Right lobe of liver (tissue), 6 donors: ENCODE data around the gene LRRC32. TPM values are rescaled to one million over a fixed set of nuclear protein-coding genes. Genes with fewer than 3 reads are reported as not detected.

ENCODE experiments used
- ATAC-seq, 4 donors: fragments of 200-7000 bp; cut with Tn5 transposase; one replicate each; pipeline ENCODE4 v1.9.1; 2020; ENCODE audit warnings: mild to moderate bottlenecking in 4 of 4, moderate library complexity in 4 of 4
- DNase-seq, 3 donors: peaks; one replicate each; pipeline ENCODE4 v3.0.0-alpha.2; 2020
- H3K27ac ChIP-seq, 3 donors: fragments of 200-600 bp; one replicate each; pipeline ENCODE4 v1.8.0; 2022
- H3K27me3 ChIP-seq, 2 donors: fragments of 200-600 bp; one replicate each; pipeline ENCODE4 v1.8.0; 2022
- H3K36me3 ChIP-seq, 4 donors: fragments of 200-600 bp; sonication (generic) in 1 of 4; one replicate each; pipeline versions ENCODE4 v1.5.1 to v1.8.0; 2017 to 2022; ENCODE audit warnings: control low read depth in 1 of 4
- H3K4me1 ChIP-seq, 4 donors: fragments of 200-600 bp; sonication (generic) in 1 of 4; one replicate each; pipeline versions ENCODE4 v1.5.1 to v1.8.0; 2017 to 2022; ENCODE audit warnings: control low read depth in 1 of 4
- H3K4me3 ChIP-seq, 3 donors: fragments of 200-600 bp; one replicate each; pipeline ENCODE4 v1.8.0; 2022
- H3K9me3 ChIP-seq, 4 donors: fragments of 200-600 bp; sonication (generic) in 1 of 4; one replicate each; pipeline versions ENCODE4 v1.5.1 to v1.8.0; 2017 to 2022; ENCODE audit warnings: control low read depth in 1 of 4
- CTCF ChIP-seq, 4 donors: fragments of 200-600 bp in 3 of 4; fragments of 450-650 bp in 1 of 4; IDR thresholded peaks; one replicate each; pipeline versions ENCODE4 v1.5.1 to v1.8.0; 2016 to 2022; ENCODE audit warnings: antibody characterized with exemption in 4 of 4, mild to moderate bottlenecking in 2 of 4
- POLR2A ChIP-seq: fragments of 450-650 bp; IDR thresholded peaks from one replicate; pipeline ENCODE4 v1.6.1; 2017; ENCODE audit warnings: antibody characterized with exemption, mild to moderate bottlenecking
- WGBS: methylation state at CpG from one replicate; pipeline ENCODE4 v1.1.6; 2018; ENCODE audit warnings: low coverage, low lambda C conversion rate; ENCODE audit not compliant: insufficient coverage; ENCODE audit errors: missing lambda C conversion rate; 5-methylcytosine and 5-hydroxymethylcytosine counted together
- intact Hi-C, 2 donors: fragments of 100-400 bp; cut with DNase I; formaldehyde crosslinking; loops; one replicate each; pipeline versions ENCODE4 v1.11.2 to v1.14.1; 2022
- total RNA-seq, 6 experiments: library from RNA; depleted of rRNA in 2 of 6; stranded (reverse); fragments of >200 nt in 2 of 6; fragmentation: NEBNext Ultra II Directional in 3 of 6; extraction: Animal tissue kit (Norgen Biotek cat#: 25700) in 3 of 6; gene quantifications; one replicate each; pipeline versions ENCODE4 v1.1.0 to v1.2.4, GENCODE V29; 2016 to 2023
- donor health status: DM: no; HTN: yes; CAD: no.
- donor health status: DM: no; HTN: no; CAD: no.
- donor health status: DM: no; HTN: no; CAD: no.
- donor health status: DM: no; HTN: yes; CAD: no.
- donor health status: DM: no; HTN: yes; CAD: no.

Gene LRRC32
- total RNA-seq, 6 experiments from 2014 or later, result 7.4 to 19.5 (median 14.5) TPM

- 39% methylated on average over 7 of the region's 7 CpGs for WGBS
- no peaks in the 10 kb centered on the region for H3K9me3 ChIP-seq
- H3K27me3 ChIP-seq, result peaks cover 0 to 7% of the 10 kb centered on the region in 2 donors
- peak in 1 of 3 donors; percentile 19 for DNase-seq
- H3K4me1 ChIP-seq, result peaks cover 0 to 15% (median under 1%) of the 10 kb centered on the region in 4 donors
- peak overlapping the region in 2 of 3 donors; percentile 31 to 33 for H3K27ac ChIP-seq
- ATAC-seq, result no peak
- H3K4me3 ChIP-seq, result peak overlapping the region; percentile 18 to 29 (median 28)
- intact Hi-C loops, result no loop called here
- no peak for TF ChIP-seq POLR2A
- no peak for TF ChIP-seq CTCF (IDR thresholded peaks at IDR 0.05)
- H3K36me3 ChIP-seq, result no peaks in the 10 kb centered on the region
Observed at GRCh38 chr11:76667856-76668255, 2.7 kb downstream of the LRRC32 start.

DNA sequence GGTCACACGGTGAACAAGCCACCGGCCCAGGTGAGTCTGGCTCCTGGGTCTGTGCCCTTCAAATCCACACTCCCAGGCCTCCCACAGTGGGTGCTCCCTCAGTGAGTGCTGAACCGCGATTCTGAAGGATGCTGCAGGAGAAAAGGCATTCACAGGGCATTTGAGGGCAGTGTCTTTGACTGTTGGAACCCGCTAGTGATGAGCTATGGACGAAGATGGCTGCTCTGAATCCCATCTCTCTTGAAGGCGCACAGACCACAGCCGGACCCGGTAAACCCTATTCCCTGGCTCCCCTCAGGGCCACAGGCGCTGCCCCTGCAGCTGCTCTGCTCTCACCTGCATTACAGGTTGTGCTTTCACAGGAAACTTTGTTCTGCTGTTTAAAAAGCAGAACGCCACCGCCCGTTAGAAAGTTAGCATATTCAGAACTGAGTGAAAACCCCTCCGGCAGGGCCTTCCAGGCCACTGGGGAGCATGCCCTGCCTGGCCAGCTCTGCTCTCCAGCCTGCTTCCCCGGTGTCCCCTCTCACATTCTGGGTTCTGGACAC lies 3.2 kb downstream of the LRRC32 start:
- peak in 2 of 3 donors; percentile 30 to 31 for DNase-seq
- H3K9me3 ChIP-seq, result no peaks in the 10 kb centered on the region

DNA sequence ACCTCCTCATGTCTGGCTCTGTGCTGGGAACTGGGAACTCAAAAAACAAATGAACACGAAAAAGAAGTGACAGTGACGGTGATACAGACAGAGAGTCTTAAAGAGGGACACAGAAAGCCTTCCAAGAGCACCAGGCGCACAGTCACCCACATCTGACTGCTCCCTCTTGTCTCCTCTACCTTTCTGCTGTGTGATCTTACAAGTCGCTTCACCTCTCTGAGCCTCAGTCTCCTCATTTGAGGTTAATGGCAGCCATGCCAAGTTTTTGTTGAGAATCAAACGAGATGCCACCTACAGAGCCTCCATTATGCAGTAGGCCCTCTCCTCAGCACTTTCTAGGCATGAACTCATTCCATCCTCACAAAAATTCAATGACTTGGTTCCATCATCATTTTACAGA lies 3.7 kb downstream of the LRRC32 start:
- Histone ChIP-seq H3K27ac (no peak overlapping the region), H3K4me3 (no peak overlapping the region), H3K36me3 (no peaks in the 10 kb centered on the region), H3K4me1 (peaks cover 0 to 12% (median 0%) of the 10 kb centered on the region in 4 donors), H3K9me3 (no peaks in the 10 kb centered on the region), H3K27me3 (peaks cover 0 to 7% of the 10 kb centered on the region in 2 donors)
- WGBS, result 41% methylated on average over 5 of the region's 5 CpGs
- DNase-seq (peak in 2 of 3 donors; percentile 7), ATAC-seq (no peak)
- intact Hi-C loops, result no loop called here
- TF ChIP-seq CTCF (IDR thresholded peaks at IDR 0.05) (no peak), POLR2A (no peak)

More for the DNA sequence above, 3.2 kb downstream of the LRRC32 start:
- Histone ChIP-seq H3K27me3 (peaks cover 0 to 7% of the 10 kb centered on the region in 2 donors), H3K4me1 (peaks cover 0 to 12% (median 0%) of the 10 kb centered on the region in 4 donors), H3K36me3 (no peaks in the 10 kb centered on the region), H3K4me3 (peak overlapping the region; percentile 18 to 29 (median 28)), H3K27ac (peak overlapping the region in 2 of 3 donors; percentile 31 to 33)
- TF ChIP-seq CTCF (IDR thresholded peaks at IDR 0.05), result no peak
- no peak for TF ChIP-seq POLR2A
- WGBS, result 51% methylated on average over 4 of the region's 15 CpGs
- intact Hi-C loops, result no loop called here
- no peak for ATAC-seq

GRCh38 chr11:76666408-76666807 lies 4.1 kb downstream of the LRRC32 start:
- no peaks in the 10 kb centered on the region for H3K36me3 ChIP-seq
- no peak overlapping the region for H3K4me3 ChIP-seq
- DNase-seq (peak in 2 of 3 donors; percentile 54 to 55), ATAC-seq (peak; percentile 22 to 54 (median 37))
- H3K4me1 ChIP-seq, result peaks cover 0 to 12% (median 0%) of the 10 kb centered on the region in 4 donors
- intact Hi-C loops, result no loop called here
- peaks cover 0 to 7% of the 10 kb centered on the region in 2 donors for H3K27me3 ChIP-seq
- TF ChIP-seq POLR2A, result no peak
- no peak for TF ChIP-seq CTCF (IDR thresholded peaks at IDR 0.05)
- H3K9me3 ChIP-seq, result no peaks in the 10 kb centered on the region
- 42% methylated on average over 7 of the region's 7 CpGs for WGBS
- H3K27ac ChIP-seq, result peak overlapping the region in 1 of 3 donors; percentile 15
